ENCODE data around the gene NOP14. TPM values are rescaled to one million over a fixed set of nuclear protein-coding genes. Genes with fewer than 3 reads are reported as not detected.
A peak's percentile ranks its signal among the peaks of the same experiment; 100 is the strongest.

Gene NOP14
- polyA plus RNA-seq, 1 of the 3 experiments (the other 2 are of a cell fraction), result 9.8 TPM

DNA sequence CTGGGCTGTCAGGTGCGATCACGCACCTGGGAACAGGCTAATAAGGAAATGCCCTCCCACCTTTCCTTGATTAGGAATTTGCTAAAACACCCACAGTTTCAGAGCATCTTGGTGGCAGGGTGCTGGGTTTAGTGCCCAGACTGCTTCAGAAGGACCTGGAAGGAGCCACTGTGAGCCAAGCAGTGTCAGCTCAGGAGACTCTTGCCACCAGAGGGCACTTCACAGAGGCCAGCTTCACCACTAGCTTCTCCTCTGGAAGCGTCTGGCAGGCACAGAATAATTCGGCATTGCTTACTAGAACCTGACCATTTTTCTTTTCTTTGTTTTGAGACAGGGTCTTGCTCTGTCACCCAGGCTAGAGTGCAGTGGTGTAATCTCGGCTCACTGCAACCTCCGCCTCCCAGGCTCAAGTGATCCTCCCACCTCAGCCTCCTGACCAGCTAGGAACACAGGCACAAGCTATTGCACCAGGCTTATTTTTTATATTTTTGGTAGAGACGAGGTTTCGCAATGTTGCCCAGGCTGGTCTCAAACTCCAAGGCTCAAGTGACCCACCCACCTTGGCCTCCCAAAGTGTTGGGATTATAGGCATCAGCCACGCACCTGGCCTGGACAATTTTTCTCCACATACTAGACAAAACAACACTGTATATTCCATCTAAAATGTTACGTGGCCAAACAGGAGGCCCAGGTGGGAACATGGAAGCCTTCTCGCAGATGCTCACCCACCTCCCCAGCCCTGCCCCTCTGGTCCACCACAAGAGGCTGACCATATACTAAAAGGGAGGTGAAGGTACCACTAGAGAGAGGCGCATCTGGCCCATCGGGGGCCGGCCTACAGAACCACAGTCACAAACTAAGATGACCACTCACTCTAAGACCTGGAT, 14.1 kb downstream of the NOP14 start:
- no peaks in the 10 kb centered on the region for H3K9me2 ChIP-seq
- no peaks in the 10 kb centered on the region for H3K9me3 ChIP-seq
- H3K4me2 ChIP-seq, result no peak overlapping the region
- H3F3A ChIP-seq (replicated peaks; ENCODE audit: insufficient read depth), result peaks cover 11% of the 10 kb centered on the region
- WGBS (ENCODE audit: low lambda C conversion rate), result 95% methylated on average over 12 of the region's 14 CpGs
- H2AFZ ChIP-seq (ENCODE audit: low read depth), result no peak overlapping the region
- TF ChIP-seq RAD21 (IDR thresholded peaks at IDR 0.05; ENCODE audit: low read length) (peak; percentile 31), SMC3 (IDR thresholded peaks at IDR 0.05; ENCODE audit: low read depth, low read length) (peak; percentile 18; the same call in 1 of the 2 replicates), TCF12 (IDR thresholded peaks at IDR 0.05) (no peak)
- TF ChIP-seq, protein P1, sequence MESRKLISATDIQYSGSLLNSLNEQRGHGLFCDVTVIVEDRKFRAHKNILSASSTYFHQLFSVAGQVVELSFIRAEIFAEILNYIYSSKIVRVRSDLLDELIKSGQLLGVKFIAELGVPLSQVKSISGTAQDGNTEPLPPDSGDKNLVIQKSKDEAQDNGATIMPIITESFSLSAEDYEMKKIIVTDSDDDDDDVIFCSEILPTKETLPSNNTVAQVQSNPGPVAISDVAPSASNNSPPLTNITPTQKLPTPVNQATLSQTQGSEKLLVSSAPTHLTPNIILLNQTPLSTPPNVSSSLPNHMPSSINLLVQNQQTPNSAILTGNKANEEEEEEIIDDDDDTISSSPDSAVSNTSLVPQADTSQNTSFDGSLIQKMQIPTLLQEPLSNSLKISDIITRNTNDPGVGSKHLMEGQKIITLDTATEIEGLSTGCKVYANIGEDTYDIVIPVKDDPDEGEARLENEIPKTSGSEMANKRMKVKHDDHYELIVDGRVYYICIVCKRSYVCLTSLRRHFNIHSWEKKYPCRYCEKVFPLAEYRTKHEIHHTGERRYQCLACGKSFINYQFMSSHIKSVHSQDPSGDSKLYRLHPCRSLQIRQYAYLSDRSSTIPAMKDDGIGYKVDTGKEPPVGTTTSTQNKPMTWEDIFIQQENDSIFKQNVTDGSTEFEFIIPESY (IDR thresholded peaks at IDR 0.05; ENCODE audit: borderline replicate concordance, low read depth), result no peak
- TF ChIP-seq, protein P2, sequence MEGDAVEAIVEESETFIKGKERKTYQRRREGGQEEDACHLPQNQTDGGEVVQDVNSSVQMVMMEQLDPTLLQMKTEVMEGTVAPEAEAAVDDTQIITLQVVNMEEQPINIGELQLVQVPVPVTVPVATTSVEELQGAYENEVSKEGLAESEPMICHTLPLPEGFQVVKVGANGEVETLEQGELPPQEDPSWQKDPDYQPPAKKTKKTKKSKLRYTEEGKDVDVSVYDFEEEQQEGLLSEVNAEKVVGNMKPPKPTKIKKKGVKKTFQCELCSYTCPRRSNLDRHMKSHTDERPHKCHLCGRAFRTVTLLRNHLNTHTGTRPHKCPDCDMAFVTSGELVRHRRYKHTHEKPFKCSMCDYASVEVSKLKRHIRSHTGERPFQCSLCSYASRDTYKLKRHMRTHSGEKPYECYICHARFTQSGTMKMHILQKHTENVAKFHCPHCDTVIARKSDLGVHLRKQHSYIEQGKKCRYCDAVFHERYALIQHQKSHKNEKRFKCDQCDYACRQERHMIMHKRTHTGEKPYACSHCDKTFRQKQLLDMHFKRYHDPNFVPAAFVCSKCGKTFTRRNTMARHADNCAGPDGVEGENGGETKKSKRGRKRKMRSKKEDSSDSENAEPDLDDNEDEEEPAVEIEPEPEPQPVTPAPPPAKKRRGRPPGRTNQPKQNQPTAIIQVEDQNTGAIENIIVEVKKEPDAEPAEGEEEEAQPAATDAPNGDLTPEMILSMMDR (IDR thresholded peaks at IDR 0.05), result peak; percentile 59
- H3K36me3 ChIP-seq (replicated peaks in 1 of 2; ENCODE audit: control insufficient read depth in 1 of 2, insufficient read depth in 2 of 2, low read length in 1 of 2), result peaks cover 42 to 78% of the 10 kb centered on the region in 2 experiments
- 0 out of 2 replicates have a peak, but pooled peaks cover 3% of the 10 kb centered on the region for H3K79me2 ChIP-seq (ENCODE audit: insufficient read depth)
- ChIA-PET CTCF (interaction anchor here (0.5 to 2.9 kb wide), 7 partner anchors 13 to 615 kb away, joined by 3 to 9 read pairs (median 5); partner anchors contain the start of genes GRK4 and NOP14), POLR2A (interaction anchor here (1.6 kb wide), 1 partner anchor 14 kb away, joined by 3 read pairs; no protein-coding TSS in a partner anchor)
- H3K27ac ChIP-seq (ENCODE audit: low read depth in 2 of 2, low read length in 1 of 2), result no peak overlapping the region
- H3K4me1 ChIP-seq (ENCODE audit: control insufficient read depth in 1 of 2, insufficient read depth in 2 of 2, low read depth in 1 of 2, low read length in 1 of 2), result no peaks in the 10 kb centered on the region
- H3K9ac ChIP-seq, result no peak overlapping the region
- no peak overlapping the region for H3K4me3 ChIP-seq (ENCODE audit: low read depth in 2 of 2, low read length in 1 of 2)
- DNase-seq, result no peak
- H3K27me3 ChIP-seq (ENCODE audit: insufficient read depth), result no peaks in the 10 kb centered on the region
- H4K20me1 ChIP-seq (ENCODE audit: insufficient read depth), result no peaks in the 10 kb centered on the region

DNA sequence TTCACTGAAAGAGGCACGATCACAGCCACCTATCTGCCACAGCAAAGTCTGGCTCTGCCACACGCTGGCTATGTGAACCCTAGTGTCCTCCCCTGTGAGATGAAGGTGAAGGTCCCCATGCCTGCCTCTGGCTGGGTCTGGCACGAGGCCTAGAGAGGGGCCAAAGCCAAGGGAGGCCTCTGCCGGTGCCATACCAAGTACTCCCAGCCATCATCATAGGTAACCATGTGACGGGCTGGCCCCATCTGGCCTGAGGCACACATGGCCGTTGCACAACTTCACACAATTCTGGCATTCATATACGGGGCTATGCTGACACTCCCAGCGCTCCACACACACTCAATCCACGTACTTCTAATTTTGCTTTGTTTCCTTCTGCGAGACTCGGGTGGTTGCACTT, 15.3 kb downstream of the NOP14 start:
- Histone ChIP-seq H3K4me2 (no peak overlapping the region), H3K9me3 (no peaks in the 10 kb centered on the region), H3K9ac (no peak overlapping the region), H3K36me3 (replicated peaks in 1 of 2; ENCODE audit: control insufficient read depth in 1 of 2, insufficient read depth in 2 of 2, low read length in 1 of 2) (peaks cover 38 to 79% of the 10 kb centered on the region in 2 experiments), H4K20me1 (ENCODE audit: insufficient read depth) (no peaks in the 10 kb centered on the region), H3K79me2 (ENCODE audit: insufficient read depth) (0 out of 2 replicates have a peak, but pooled peaks cover 3% of the 10 kb centered on the region), H3K27me3 (ENCODE audit: insufficient read depth) (no peaks in the 10 kb centered on the region), H2AFZ (ENCODE audit: low read depth) (no peak overlapping the region), H3K4me3 (ENCODE audit: low read depth in 2 of 2, low read length in 1 of 2) (no peak overlapping the region), H3K27ac (ENCODE audit: low read depth in 2 of 2, low read length in 1 of 2) (no peak overlapping the region), H3K9me2 (no peaks in the 10 kb centered on the region), H3K4me1 (ENCODE audit: control insufficient read depth in 1 of 2, insufficient read depth in 2 of 2, low read depth in 1 of 2, low read length in 1 of 2) (no peaks in the 10 kb centered on the region), H3F3A (replicated peaks; ENCODE audit: insufficient read depth) (peaks cover 8% of the 10 kb centered on the region)
- ChIA-PET POLR2A (interaction anchor here (1.6 kb wide), 1 partner anchor 12 kb away, joined by 3 read pairs; no protein-coding TSS in a partner anchor), CTCF (interaction anchor here (1.8 to 2.9 kb wide), 2 partner anchors 12 to 14 kb away, joined by 7 to 9 read pairs; no protein-coding TSS in a partner anchor)
- TF ChIP-seq RCOR1 (IDR thresholded peaks at IDR 0.05; ENCODE audit: low read length) (no peak), FOXM1 (IDR thresholded peaks at IDR 0.05; ENCODE audit: low read depth) (no peak), SMC3 (IDR thresholded peaks at IDR 0.05; ENCODE audit: low read depth, low read length) (no peak), FOXJ3 (CRISPR knock-in tag; IDR thresholded peaks at IDR 0.05) (no peak)
- TF ChIP-seq, protein P3, sequence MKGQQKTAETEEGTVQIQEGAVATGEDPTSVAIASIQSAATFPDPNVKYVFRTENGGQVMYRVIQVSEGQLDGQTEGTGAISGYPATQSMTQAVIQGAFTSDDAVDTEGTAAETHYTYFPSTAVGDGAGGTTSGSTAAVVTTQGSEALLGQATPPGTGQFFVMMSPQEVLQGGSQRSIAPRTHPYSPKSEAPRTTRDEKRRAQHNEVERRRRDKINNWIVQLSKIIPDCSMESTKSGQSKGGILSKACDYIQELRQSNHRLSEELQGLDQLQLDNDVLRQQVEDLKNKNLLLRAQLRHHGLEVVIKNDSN (IDR thresholded peaks at IDR 0.05; ENCODE audit: borderline replicate concordance, low read depth), result no peak
- 94% methylated on average over 7 of the region's 11 CpGs for WGBS (ENCODE audit: low lambda C conversion rate)
- DNase-seq, result no peak

Data from SK-N-SH (cell line).